A549 (cell line): ENCODE data around the gene B4GALT2.

Source experiments
- CHD2 ChIP-seq: fragments of 150-350 bp; IDR thresholded peaks from 2 replicates; pipeline ENCODE4 v1.6.1; 2014; ENCODE audit warnings: low read length; ENCODE audit not compliant: partially characterized antibody
- CTCF ChIP-seq: fragments of >200 bp; sonication (Bioruptor Twin); formaldehyde crosslinking; IDR thresholded peaks from 3 replicates; pipeline ENCODE4 v1.5.1; 2016
- FOSL2 ChIP-seq, 2 experiments: fragments of 450-650 bp in 1 of 2; fragments of >200 bp in 1 of 2; sonication (Bioruptor Twin) in 1 of 2; formaldehyde crosslinking; IDR thresholded peaks; 2 replicates each; pipeline versions ENCODE4 v1.5.0 to v1.6.1; 2016 to 2020; ENCODE audit warnings: mild to moderate bottlenecking in 1 of 2, moderate library complexity in 1 of 2
- GATA3 ChIP-seq: IDR thresholded peaks from 2 replicates; pipeline ENCODE4 v1.6.1; 2012; ENCODE audit warnings: borderline replicate concordance
- KDM1A ChIP-seq: fragments of 200-600 bp; sonication (generic); IDR thresholded peaks from 2 replicates; pipeline ENCODE4 v1.6.1; 2016; ENCODE audit warnings: low read depth, mild to moderate bottlenecking
- MYC ChIP-seq: IDR thresholded peaks from 2 replicates; pipeline ENCODE4 v1.6.1; 2012; ENCODE audit warnings: mild to moderate bottlenecking, inconsistent platforms, low read length, improper control_type of control experiment, borderline replicate concordance
- NPAS2 ChIP-seq: fragments of 250-450 bp; sonication (Bioruptor Pico); IDR thresholded peaks from 2 replicates; pipeline ENCODE4 v1.8.0; 2022; ENCODE audit warnings: mild to moderate bottlenecking, moderate library complexity, borderline replicate concordance
- PHF8 ChIP-seq: fragments of 200-600 bp; sonication (generic); IDR thresholded peaks from 2 replicates; pipeline ENCODE4 v1.6.1; 2016; ENCODE audit warnings: low read depth, mild to moderate bottlenecking, antibody characterized with exemption, moderate library complexity, borderline replicate concordance
- POLR2A ChIP-seq: IDR thresholded peaks from 2 replicates; pipeline ENCODE4 v1.6.1; 2012; ENCODE audit warnings: mild to moderate bottlenecking, low read length
- RAD21 ChIP-seq, 2 experiments: fragments of >200 bp in 1 of 2; sonication (Bioruptor Twin) in 1 of 2; formaldehyde crosslinking in 1 of 2; IDR thresholded peaks in 1 of 2; conservative IDR thresholded peaks in 1 of 2; 2 replicates in 1 of 2; 3 replicates in 1 of 2; pipeline ENCODE4 v1.6.1; 2012 to 2018; ENCODE audit warnings: inconsistent platforms in 1 of 2
- RCOR1 ChIP-seq: fragments of 150-350 bp; IDR thresholded peaks from 2 replicates; pipeline ENCODE4 v1.6.1; 2014; ENCODE audit warnings: antibody characterized with exemption, low read length, low read depth
- SREBF2 ChIP-seq: fragments of 450-650 bp; IDR thresholded peaks from 2 replicates; pipeline ENCODE4 v1.6.1; 2014; ENCODE audit warnings: mild to moderate bottlenecking, moderate library complexity
- TP53 ChIP-seq: fragments of 250-450 bp; sonication (Bioruptor Pico); IDR thresholded peaks from 2 replicates; pipeline ENCODE4 v1.5.0; 2021; ENCODE audit warnings: mild to moderate bottlenecking, moderate library complexity
- USF2 ChIP-seq: fragments of 450-650 bp; IDR thresholded peaks from 2 replicates; pipeline ENCODE4 v1.6.1; 2014; ENCODE audit warnings: antibody characterized with exemption

GRCh38 chr1:43995984-43996732, 17.1 kb downstream of the B4GALT2 start:
- no peak for TF ChIP-seq NPAS2 (CRISPR knock-in tag)
- no peak for TF ChIP-seq CTCF
- TF ChIP-seq TP53, result no peak
- TF ChIP-seq MYC, result no peak
- no peak for TF ChIP-seq GATA3
- TF ChIP-seq USF2, result no peak
- TF ChIP-seq PHF8, result no peak
- TF ChIP-seq POLR2A, result no peak
- TF ChIP-seq RAD21 (conservative IDR thresholded peaks at IDR 0.05 in 1 of 2, IDR thresholded peaks at IDR 0.05 in 1 of 2), result no peak
- no peak for TF ChIP-seq SREBF2
- no peak for TF ChIP-seq KDM1A
- no peak for TF ChIP-seq CHD2
- no peak for TF ChIP-seq FOSL2 (IDR thresholded peaks at IDR 0.05)
- no peak for TF ChIP-seq FOSL2 (CRISPR knock-in tag; IDR thresholded peaks at IDR 0.05)
- no peak for TF ChIP-seq RCOR1
